K562 (cell line): ENCODE measurements around the gene OMA1. TPM values are rescaled to one million over a fixed set of nuclear protein-coding genes. Genes with fewer than 3 reads are reported as not detected.
A peak's percentile ranks its signal among the peaks of the same experiment; 100 is the strongest.

Experiments
- CCAR2 ChIP-seq: fragments of 200-400 bp; formaldehyde crosslinking; IDR thresholded peaks from 2 replicates; pipeline ENCODE4 v1.6.1; 2017; ENCODE audit warnings: mild to moderate bottlenecking, low read depth, low read length
- CREBBP ChIP-seq: IDR thresholded peaks from one replicate; pipeline ENCODE4 v1.6.1; 2012; ENCODE audit warnings: low read depth, mild to moderate bottlenecking, control low read depth, inconsistent platforms, low read length
- EHMT2 ChIP-seq: fragments of 450-650 bp; IDR thresholded peaks from 2 replicates; pipeline ENCODE4 v1.6.1; 2018; ENCODE audit warnings: antibody characterized with exemption
- GABPA ChIP-seq: fragments of 200-800 bp; sonication (Bioruptor generic); conservative IDR thresholded peaks from 2 replicates; pipeline ENCODE4 v1.6.1; 2016; ENCODE audit warnings: low read depth, missing genetic modification characterization, missing compliant biosample characterization
- ILF3 ChIP-seq: fragments of 450-650 bp; IDR thresholded peaks from 2 replicates; pipeline ENCODE4 v1.6.1; 2018; ENCODE audit warnings: antibody characterized with exemption, mild to moderate bottlenecking, moderate library complexity, borderline replicate concordance
- ILK ChIP-seq: fragments of 450-650 bp; IDR thresholded peaks from 2 replicates; pipeline ENCODE4 v1.6.1; 2016; ENCODE audit warnings: missing genetic modification characterization, low read depth, mild to moderate bottlenecking, missing compliant biosample characterization, moderate library complexity, borderline replicate concordance
- MBD2 ChIP-seq: sonication (generic); IDR thresholded peaks from 2 replicates; pipeline ENCODE4 v1.6.1; 2016; ENCODE audit warnings: low read depth, borderline replicate concordance
- PCBP1 ChIP-seq: fragments of 200-400 bp; formaldehyde crosslinking; IDR thresholded peaks from 2 replicates; pipeline ENCODE4 v1.6.1; 2018; ENCODE audit warnings: mild to moderate bottlenecking, low read depth, low read length; ENCODE audit not compliant: poor library complexity, severe bottlenecking
- RB1 ChIP-seq: fragments of 450-650 bp; IDR thresholded peaks from 2 replicates; pipeline ENCODE4 v1.6.1; 2017; ENCODE audit warnings: low read depth, mild to moderate bottlenecking
- RBM34 ChIP-seq: fragments of 200-400 bp; formaldehyde crosslinking; IDR thresholded peaks from 2 replicates; pipeline ENCODE4 v1.6.1; 2018; ENCODE audit warnings: low read length, borderline replicate concordance; ENCODE audit not compliant: insufficient read depth
- SREBF1 ChIP-seq: fragments of 150-350 bp; IDR thresholded peaks from 2 replicates; pipeline ENCODE4 v1.6.1; 2014; ENCODE audit warnings: antibody characterized with exemption, low read depth, low read length, borderline replicate concordance
- SREBF2 ChIP-seq: sonication (generic); formaldehyde crosslinking; IDR thresholded peaks from 2 replicates; pipeline ENCODE4 v1.4.0; 2020; ENCODE audit warnings: mild to moderate bottlenecking, missing genetic modification reagents
- SRSF9 ChIP-seq: fragments of 200-400 bp; formaldehyde crosslinking; IDR thresholded peaks from 2 replicates; pipeline ENCODE4 v1.6.1; 2017; ENCODE audit warnings: low read depth, low read length, borderline replicate concordance
- STAT5A ChIP-seq: IDR thresholded peaks from 2 replicates; pipeline ENCODE4 v1.6.1; 2012; ENCODE audit warnings: low read length, inconsistent platforms, borderline replicate concordance
- WHSC1 ChIP-seq: IDR thresholded peaks from one replicate; pipeline ENCODE4 v1.6.1; 2012; ENCODE audit warnings: low read length, control low read depth, inconsistent platforms
- ZKSCAN1 ChIP-seq: fragments of 150-350 bp; IDR thresholded peaks from 2 replicates; pipeline ENCODE4 v1.6.1; 2016; ENCODE audit warnings: low read depth, low read length
- ZNF175 ChIP-seq: fragments of 200-800 bp; sonication (Bioruptor generic); IDR thresholded peaks from 2 replicates; pipeline ENCODE4 v1.6.1; 2016; ENCODE audit warnings: low read depth, mild to moderate bottlenecking, missing genetic modification characterization, missing compliant biosample characterization
- ZNF217 ChIP-seq: sonication (generic); formaldehyde crosslinking; IDR thresholded peaks from 2 replicates; pipeline ENCODE4 v1.8.0; 2022; ENCODE audit warnings: mild to moderate bottlenecking, missing genetic modification reagents
- ZNF282 ChIP-seq: sonication (generic); formaldehyde crosslinking; IDR thresholded peaks from 2 replicates; pipeline ENCODE4 v1.8.1; 2023; ENCODE audit warnings: missing genetic modification reagents
- ZNF408 ChIP-seq: fragments of 250-450 bp; sonication (Bioruptor Pico); IDR thresholded peaks from 2 replicates; pipeline ENCODE4 v1.4.0; 2020; ENCODE audit warnings: low read depth, mild to moderate bottlenecking, moderate library complexity
- polyA plus RNA-seq, 8 experiments: library from polyadenylated mRNA; depleted of rRNA in 4 of 8; stranded (reverse) in 5 of 8; unstranded in 3 of 8; fragments of >200 nt; fragmentation: Nextera tagmentation in 2 of 8; fragmentation: Illumina TruSeq in 1 of 8; extraction: Ambion mirVana in 2 of 8; extraction: Trizol in 1 of 8; gene quantifications; 2 replicates each; pipeline versions ENCODE4 v1.2.1 to v1.2.3, GENCODE V29; 2011 to 2014; ENCODE audit warnings: inconsistent platforms in 1 of 8, missing spikeins in 1 of 8
- total RNA-seq, 7 experiments: library from RNA; depleted of rRNA in 6 of 7; stranded (reverse); fragments of >200 nt in 6 of 7; fragmentation: Illumina TruSeq in 2 of 7; extraction: Trizol in 2 of 7; gene quantifications; 2 replicates each; pipeline versions ENCODE4 v1.2.1 to v1.2.3, GENCODE V29; 2011 to 2021; ENCODE audit warnings: low replicate concordance in 1 of 7
- TF ChIP-seq, protein P1 (sequence below): sonication (generic); formaldehyde crosslinking; IDR thresholded peaks from 2 replicates; pipeline ENCODE4 v1.8.0; 2022; ENCODE audit warnings: missing genetic modification reagents, mild to moderate bottlenecking, moderate library complexity, borderline replicate concordance
- TF ChIP-seq, protein P2 (sequence below): fragments of 200-800 bp; sonication (Bioruptor generic); IDR thresholded peaks from 2 replicates; pipeline ENCODE4 v1.6.1; 2017; ENCODE audit warnings: missing genetic modification characterization, missing compliant biosample characterization
- TF ChIP-seq, protein P3 (sequence below): fragments of 200-800 bp; sonication (Bioruptor generic); IDR thresholded peaks from 2 replicates; pipeline ENCODE4 v1.6.1; 2017; ENCODE audit warnings: missing genetic modification characterization, missing compliant biosample characterization
- TF ChIP-seq, protein P4 (sequence below): fragments of 450-650 bp; conservative IDR thresholded peaks from 2 replicates; pipeline ENCODE4 v1.6.1; 2016; ENCODE audit warnings: missing genetic modification characterization, low read depth, mild to moderate bottlenecking, missing compliant biosample characterization, moderate library complexity

Gene OMA1
- total and polyA plus RNA-seq, 9 of the 15 experiments (the other 6 are each of a cell fraction or from before 2014, with no cell fraction given), result 16.6 to 51.5 (median 33.5) TPM

GRCh38 chr1:58546520-58547308 lies at the start of gene OMA1 (continued):
- TF ChIP-seq, protein P1, sequence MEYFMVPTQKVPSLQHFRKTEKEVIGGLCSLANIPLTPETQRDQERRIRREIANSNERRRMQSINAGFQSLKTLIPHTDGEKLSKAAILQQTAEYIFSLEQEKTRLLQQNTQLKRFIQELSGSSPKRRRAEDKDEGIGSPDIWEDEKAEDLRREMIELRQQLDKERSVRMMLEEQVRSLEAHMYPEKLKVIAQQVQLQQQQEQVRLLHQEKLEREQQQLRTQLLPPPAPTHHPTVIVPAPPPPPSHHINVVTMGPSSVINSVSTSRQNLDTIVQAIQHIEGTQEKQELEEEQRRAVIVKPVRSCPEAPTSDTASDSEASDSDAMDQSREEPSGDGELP (CRISPR knock-in tag), result peak; percentile 96
- TF ChIP-seq ZNF408 (CRISPR knock-in tag) (no peak), CREBBP (no peak), GABPA (tag) (peak; percentile 78), ILF3 (no peak), MBD2 (peak; percentile 46; the same call in 1 of the 2 replicates), ZNF282 (CRISPR knock-in tag) (no peak), STAT5A (no peak), WHSC1 (no peak), PCBP1 (no peak), CCAR2 (no peak), RBM34 (no peak), ZNF217 (no peak), ILK (no peak), RB1 (peak; percentile 84), ZNF175 (CRISPR knock-in tag) (0 out of 2 replicates have a peak, but pooled peaks have one; percentile 38), EHMT2 (0 out of 2 replicates have a peak, but pooled peaks have one; percentile 27), ZKSCAN1 (peak; percentile 60; the same call in 1 of the 2 replicates), SRSF9 (no peak), SREBF2 (CRISPR knock-in tag) (no peak), SREBF1 (no peak)
- TF ChIP-seq, protein P2, sequence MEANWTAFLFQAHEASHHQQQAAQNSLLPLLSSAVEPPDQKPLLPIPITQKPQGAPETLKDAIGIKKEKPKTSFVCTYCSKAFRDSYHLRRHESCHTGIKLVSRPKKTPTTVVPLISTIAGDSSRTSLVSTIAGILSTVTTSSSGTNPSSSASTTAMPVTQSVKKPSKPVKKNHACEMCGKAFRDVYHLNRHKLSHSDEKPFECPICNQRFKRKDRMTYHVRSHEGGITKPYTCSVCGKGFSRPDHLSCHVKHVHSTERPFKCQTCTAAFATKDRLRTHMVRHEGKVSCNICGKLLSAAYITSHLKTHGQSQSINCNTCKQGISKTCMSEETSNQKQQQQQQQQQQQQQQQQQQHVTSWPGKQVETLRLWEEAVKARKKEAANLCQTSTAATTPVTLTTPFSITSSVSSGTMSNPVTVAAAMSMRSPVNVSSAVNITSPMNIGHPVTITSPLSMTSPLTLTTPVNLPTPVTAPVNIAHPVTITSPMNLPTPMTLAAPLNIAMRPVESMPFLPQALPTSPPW, result peak; percentile 84
- TF ChIP-seq, protein P3, sequence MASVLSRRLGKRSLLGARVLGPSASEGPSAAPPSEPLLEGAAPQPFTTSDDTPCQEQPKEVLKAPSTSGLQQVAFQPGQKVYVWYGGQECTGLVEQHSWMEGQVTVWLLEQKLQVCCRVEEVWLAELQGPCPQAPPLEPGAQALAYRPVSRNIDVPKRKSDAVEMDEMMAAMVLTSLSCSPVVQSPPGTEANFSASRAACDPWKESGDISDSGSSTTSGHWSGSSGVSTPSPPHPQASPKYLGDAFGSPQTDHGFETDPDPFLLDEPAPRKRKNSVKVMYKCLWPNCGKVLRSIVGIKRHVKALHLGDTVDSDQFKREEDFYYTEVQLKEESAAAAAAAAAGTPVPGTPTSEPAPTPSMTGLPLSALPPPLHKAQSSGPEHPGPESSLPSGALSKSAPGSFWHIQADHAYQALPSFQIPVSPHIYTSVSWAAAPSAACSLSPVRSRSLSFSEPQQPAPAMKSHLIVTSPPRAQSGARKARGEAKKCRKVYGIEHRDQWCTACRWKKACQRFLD (CRISPR knock-in tag), result peak; percentile 72; the same call in 1 of the 2 replicates
- TF ChIP-seq, protein P4, sequence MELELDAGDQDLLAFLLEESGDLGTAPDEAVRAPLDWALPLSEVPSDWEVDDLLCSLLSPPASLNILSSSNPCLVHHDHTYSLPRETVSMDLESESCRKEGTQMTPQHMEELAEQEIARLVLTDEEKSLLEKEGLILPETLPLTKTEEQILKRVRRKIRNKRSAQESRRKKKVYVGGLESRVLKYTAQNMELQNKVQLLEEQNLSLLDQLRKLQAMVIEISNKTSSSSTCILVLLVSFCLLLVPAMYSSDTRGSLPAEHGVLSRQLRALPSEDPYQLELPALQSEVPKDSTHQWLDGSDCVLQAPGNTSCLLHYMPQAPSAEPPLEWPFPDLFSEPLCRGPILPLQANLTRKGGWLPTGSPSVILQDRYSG, result no peak
